Measurements from ENCODE around the gene RPS23.
A peak's percentile ranks its signal among the peaks of the same experiment; 100 is the strongest.

The RPS23 gene

GRCh38 chr5:82285206-82285605, 7.1 kb upstream of the RPS23 start:
- ChIA-PET CTCF (no interaction called here), POLR2A (ENCODE audit: low non-redundant PET) (no interaction called here)

GRCh38 chr5:82283893-82284292, 5.7 kb upstream of the RPS23 start:
- no peak for TF ChIP-seq CTCF (conservative IDR thresholded peaks at IDR 0.05; ENCODE audit: low read depth)
- no peak for DNase-seq (ENCODE audit: low spot score)
- ChIA-PET POLR2A (ENCODE audit: low non-redundant PET) (no interaction called here), CTCF (no interaction called here)
- H3K27ac ChIP-seq = no peak overlapping the region

More at GRCh38 chr5:82285206-82285605, 7.1 kb upstream of the RPS23 start:
- DNase-seq (ENCODE audit: low spot score) = no peak
- no peak overlapping the region for H3K27ac ChIP-seq
- TF ChIP-seq CTCF (conservative IDR thresholded peaks at IDR 0.05; ENCODE audit: low read depth) = no peak

GRCh38 chr5:82278711-82279370, 687 bp upstream of the RPS23 start:
- no peak for TF ChIP-seq CTCF (conservative IDR thresholded peaks at IDR 0.05; ENCODE audit: low read depth)
- CTCF ChIA-PET = no interaction called here
- no peak for DNase-seq (ENCODE audit: low spot score)
- H3K27ac ChIP-seq = peak overlapping the region; percentile 83
- POLR2A ChIA-PET (ENCODE audit: low non-redundant PET) = interaction anchor here (0.5 to 1.0 kb wide), 2 partner anchors 16 to 884 kb away, joined by 3 read pairs; no protein-coding TSS in a partner anchor

- no peak for DNase-seq (ENCODE audit: low spot score)
- TF ChIP-seq CTCF (conservative IDR thresholded peaks at IDR 0.05; ENCODE audit: low read depth) = no peak
- ChIA-PET CTCF (interaction anchor here (0.6 kb wide), 1 partner anchor 13 kb away, joined by 3 read pairs; no protein-coding TSS in a partner anchor), POLR2A (ENCODE audit: low non-redundant PET) (interaction anchor here (1.0 kb wide), 1 partner anchor 17 kb away, joined by 3 read pairs; no protein-coding TSS in a partner anchor)
- peak overlapping the region; percentile 83 for H3K27ac ChIP-seq
Measured at GRCh38 chr5:82277613-82277986, 554 bp downstream of the RPS23 start.

- CTCF ChIA-PET = no interaction called here
- DNase-seq (ENCODE audit: low spot score) = no peak
- peak overlapping the region; percentile 41 for H3K27ac ChIP-seq
- no peak for TF ChIP-seq CTCF (conservative IDR thresholded peaks at IDR 0.05; ENCODE audit: low read depth)
- POLR2A ChIA-PET (ENCODE audit: low non-redundant PET) = interaction anchor here (0.6 kb wide), 1 partner anchor 852 kb away, joined by 3 read pairs; no protein-coding TSS in a partner anchor
Measured at GRCh38 chr5:82276800-82277612, 1.1 kb downstream of the RPS23 start.

GRCh38 chr5:82275216-82275664, 2.9 kb downstream of the RPS23 start:
- TF ChIP-seq CTCF (conservative IDR thresholded peaks at IDR 0.05; ENCODE audit: low read depth) = no peak
- POLR2A ChIA-PET (ENCODE audit: low non-redundant PET) = no interaction called here
- H3K27ac ChIP-seq = no peak overlapping the region
- CTCF ChIA-PET = no interaction called here
- DNase-seq (ENCODE audit: low spot score) = no peak
